DMS 273 treated with DMSO at 0.1 percent for 48 hours (cell line): ENCODE results near the gene DNTT.

Source experiments
- DNase-seq: peaks from one replicate; lab custom pipeline; 2025; lab: John Stamatoyannopoulos, UW

DNTT gene

GRCh38 chr10:96377816-96378294 is 73.6 kb downstream of the DNTT start:
- no peak for DNase-seq

GRCh38 chr10:96378741-96379140 is 74.5 kb downstream of the DNTT start:
- DNase-seq, result no peak

DNA sequence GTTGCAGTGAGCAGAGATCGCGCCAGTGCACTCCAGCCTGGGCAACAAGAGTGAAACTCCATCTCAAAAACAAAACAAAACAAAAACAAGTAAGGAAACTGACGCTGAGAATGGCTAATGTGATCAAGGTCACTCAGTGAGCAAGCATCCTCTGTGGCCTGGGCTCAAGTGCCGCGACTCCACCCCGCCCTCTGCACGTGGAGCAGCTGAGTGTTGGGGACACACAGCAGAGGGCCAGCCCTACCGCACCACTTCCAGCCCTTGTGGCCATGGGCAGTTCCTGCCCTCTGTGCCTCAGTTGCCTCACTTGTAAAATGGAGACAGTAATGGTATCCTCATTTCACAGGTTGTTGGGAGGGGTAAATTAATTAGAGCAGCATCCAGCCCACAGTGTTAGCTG is 75.5 kb downstream of the DNTT start:
- no peak for DNase-seq

DNA sequence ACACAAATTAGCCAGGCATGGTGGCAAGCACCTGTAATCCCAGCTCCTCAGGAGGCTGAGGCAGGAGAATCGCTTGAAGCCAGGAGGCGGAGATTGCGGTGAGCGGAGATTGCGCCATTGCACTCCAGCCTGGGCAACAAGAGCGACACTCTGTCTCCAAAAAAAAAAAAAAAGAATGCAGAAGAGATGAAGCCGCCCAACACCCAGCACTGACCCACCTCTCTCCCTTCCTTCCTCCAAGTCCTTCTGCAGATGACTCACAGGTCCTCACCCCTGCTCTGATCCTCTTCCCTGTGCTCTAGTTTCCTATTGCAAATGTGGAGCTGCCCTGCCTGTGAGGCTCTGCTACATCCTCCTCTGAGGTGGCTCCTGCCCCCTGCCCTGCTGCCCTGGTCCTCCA is 76.6 kb downstream of the DNTT start:
- no peak for DNase-seq

DNA sequence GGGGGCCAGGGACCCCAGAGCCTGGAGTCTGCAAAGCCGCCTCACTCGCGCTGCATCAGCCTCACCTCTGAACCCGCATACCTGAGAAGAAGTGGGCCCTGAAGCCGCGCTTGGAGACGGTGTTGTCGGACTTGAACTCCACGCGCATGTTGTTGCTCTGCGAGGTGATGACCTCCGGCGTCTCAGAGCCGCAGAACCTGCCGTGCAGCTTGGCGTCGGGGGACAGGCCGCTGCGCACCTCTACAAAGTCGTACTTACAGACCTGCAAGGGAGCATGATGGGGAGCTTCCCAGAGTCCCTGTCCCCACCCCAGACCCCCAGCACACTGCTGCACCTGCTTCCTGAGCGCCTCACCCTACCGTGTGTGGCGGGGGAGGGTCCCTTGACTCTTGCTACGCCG is 80.3 kb downstream of the DNTT start:
- DNase-seq, result no peak

- no peak for DNase-seq
Observed at GRCh38 chr10:96387161-96387560, 82.9 kb downstream of the DNTT start.

GRCh38 chr10:96387601-96388000 is 83.4 kb downstream of the DNTT start:
- no peak for DNase-seq
